ENCODE data around the gene EHF.

- TF ChIP-seq SPI1 (IDR thresholded peaks at IDR 0.05; ENCODE audit: low read depth, low read length) (no peak), TAF1 (IDR thresholded peaks at IDR 0.05; ENCODE audit: low read depth, low read length) (no peak), POLR2A (IDR thresholded peaks at IDR 0.05; ENCODE audit: low read depth, low read length) (no peak), POLR2AphosphoS5 (IDR thresholded peaks at IDR 0.05; ENCODE audit: low read depth, low read length) (no peak), PAX5 (IDR thresholded peaks at IDR 0.05; ENCODE audit: insufficient read depth, low read length, severe bottlenecking) (no peak)
Measured at GRCh38 chr11:34626393-34626792, 5.5 kb downstream of the EHF start.

Data from GM12891 (cell line).